K562 (cell line): ENCODE data around the gene FMN1. TPM values are rescaled to one million over a fixed set of nuclear protein-coding genes. Genes with fewer than 3 reads are reported as not detected.

Experiments used
- ARID1B ChIP-seq: fragments of 450-650 bp; IDR thresholded peaks from 2 replicates; pipeline ENCODE4 v1.6.1; 2016; ENCODE audit warnings: antibody characterized with exemption, mild to moderate bottlenecking, inconsistent platforms
- BRF1 ChIP-seq: IDR thresholded peaks from 3 replicates; pipeline ENCODE4 v1.6.1; 2011; ENCODE audit warnings: borderline replicate concordance, mild to moderate bottlenecking; ENCODE audit not compliant: insufficient read length; ENCODE audit errors: extremely low read depth
- FOXK2 ChIP-seq, 2 experiments: fragments of 450-650 bp; IDR thresholded peaks in 1 of 2; conservative IDR thresholded peaks in 1 of 2; 2 replicates each; pipeline ENCODE4 v1.6.1; 2016; ENCODE audit warnings: low read depth in 2 of 2, mild to moderate bottlenecking in 1 of 2
- GABPA ChIP-seq: fragments of 200-800 bp; sonication (Bioruptor generic); conservative IDR thresholded peaks from 2 replicates; pipeline ENCODE4 v1.6.1; 2016; ENCODE audit warnings: low read depth, missing genetic modification characterization, missing compliant biosample characterization
- HDAC6 ChIP-seq: IDR thresholded peaks from 2 replicates; pipeline ENCODE4 v1.6.1; 2012; ENCODE audit warnings: low read depth, mild to moderate bottlenecking, control low read depth, inconsistent platforms, low read length, moderate library complexity
- HNRNPUL1 ChIP-seq: fragments of 200-400 bp; formaldehyde crosslinking; IDR thresholded peaks from 2 replicates; pipeline ENCODE4 v1.6.1; 2017; ENCODE audit warnings: low read length
- JUN ChIP-seq, 2 experiments: sonication (generic) in 1 of 2; formaldehyde crosslinking in 1 of 2; IDR thresholded peaks; 2 replicates each; pipeline versions ENCODE4 v1.6.1 to v1.8.0; 2012 to 2022; ENCODE audit warnings: borderline replicate concordance in 2 of 2, mild to moderate bottlenecking in 2 of 2, improper control_type of control experiment in 1 of 2, low read depth in 1 of 2, low read length in 1 of 2, missing genetic modification reagents in 1 of 2
- MCM5 ChIP-seq: fragments of 450-650 bp; IDR thresholded peaks from 2 replicates; pipeline ENCODE4 v1.6.1; 2016; ENCODE audit warnings: low read depth
- MITF ChIP-seq: IDR thresholded peaks from 2 replicates; pipeline ENCODE4 v1.6.1; 2014; ENCODE audit warnings: antibody characterized with exemption
- PBX2 ChIP-seq, 2 experiments: IDR thresholded peaks in 1 of 2; conservative IDR thresholded peaks in 1 of 2; 2 replicates each; pipeline ENCODE4 v1.6.1; 2016; ENCODE audit warnings: low read depth in 2 of 2, mild to moderate bottlenecking in 1 of 2, missing compliant biosample characterization in 1 of 2, missing genetic modification characterization in 1 of 2, moderate library complexity in 1 of 2
- POLR3G ChIP-seq: IDR thresholded peaks from 2 replicates; pipeline ENCODE4 v1.6.1; 2011; ENCODE audit not compliant: insufficient read length, insufficient replicate concordance; ENCODE audit errors: extremely low read depth
- TCFL5 ChIP-seq: fragments of 250-450 bp; sonication (Bioruptor Pico); conservative IDR thresholded peaks from 2 replicates; pipeline ENCODE4 v1.6.1; 2021; ENCODE audit warnings: mild to moderate bottlenecking, moderate library complexity, matching md5 sums
- YY1 ChIP-seq, 3 experiments: IDR thresholded peaks; 2 replicates each; pipeline ENCODE4 v1.6.1; 2011; ENCODE audit warnings: low read length in 2 of 3, mild to moderate bottlenecking in 2 of 3, moderate library complexity in 2 of 3, borderline replicate concordance in 1 of 3, control low read depth in 1 of 3, low read depth in 1 of 3; ENCODE audit not compliant: insufficient read depth in 3 of 3, insufficient replicate concordance in 2 of 3, control insufficient read depth in 1 of 3, insufficient read length in 1 of 3; ENCODE audit errors: extremely low read depth in 1 of 3
- polyA plus RNA-seq, 8 experiments: library from polyadenylated mRNA; depleted of rRNA in 4 of 8; stranded (reverse) in 5 of 8; unstranded in 3 of 8; fragments of >200 nt; fragmentation: Nextera tagmentation in 2 of 8; fragmentation: Illumina TruSeq in 1 of 8; extraction: Ambion mirVana in 2 of 8; extraction: Trizol in 1 of 8; gene quantifications; 2 replicates each; pipeline versions ENCODE4 v1.2.1 to v1.2.3, GENCODE V29; 2011 to 2014; ENCODE audit warnings: inconsistent platforms in 1 of 8, missing spikeins in 1 of 8
- total RNA-seq, 7 experiments: library from RNA; depleted of rRNA in 6 of 7; stranded (reverse); fragments of >200 nt in 6 of 7; fragmentation: Illumina TruSeq in 2 of 7; extraction: Trizol in 2 of 7; gene quantifications; 2 replicates each; pipeline versions ENCODE4 v1.2.1 to v1.2.3, GENCODE V29; 2011 to 2021; ENCODE audit warnings: low replicate concordance in 1 of 7
- TF ChIP-seq, protein P1 (sequence below): fragments of 250-450 bp; sonication (Bioruptor Pico); IDR thresholded peaks from 2 replicates; pipeline ENCODE4 v1.4.0; 2020
- TF ChIP-seq, protein P2 (sequence below), 2 experiments: fragments of 450-650 bp; IDR thresholded peaks; 2 replicates each; pipeline ENCODE4 v1.6.1; 2016
- TF ChIP-seq, protein P3 (sequence below): fragments of 250-450 bp; sonication (Bioruptor Pico); IDR thresholded peaks from 2 replicates; pipeline ENCODE4 v1.8.0; 2022; ENCODE audit warnings: moderate library complexity, mild to moderate bottlenecking, inconsistent platforms

FMN1 gene
- total and polyA plus RNA-seq, 9 of the 15 experiments (the other 6 are each of a cell fraction or from before 2014, with no cell fraction given) = 0.03 to 0.07 (median 0.04) TPM; not detected in 6

DNA sequence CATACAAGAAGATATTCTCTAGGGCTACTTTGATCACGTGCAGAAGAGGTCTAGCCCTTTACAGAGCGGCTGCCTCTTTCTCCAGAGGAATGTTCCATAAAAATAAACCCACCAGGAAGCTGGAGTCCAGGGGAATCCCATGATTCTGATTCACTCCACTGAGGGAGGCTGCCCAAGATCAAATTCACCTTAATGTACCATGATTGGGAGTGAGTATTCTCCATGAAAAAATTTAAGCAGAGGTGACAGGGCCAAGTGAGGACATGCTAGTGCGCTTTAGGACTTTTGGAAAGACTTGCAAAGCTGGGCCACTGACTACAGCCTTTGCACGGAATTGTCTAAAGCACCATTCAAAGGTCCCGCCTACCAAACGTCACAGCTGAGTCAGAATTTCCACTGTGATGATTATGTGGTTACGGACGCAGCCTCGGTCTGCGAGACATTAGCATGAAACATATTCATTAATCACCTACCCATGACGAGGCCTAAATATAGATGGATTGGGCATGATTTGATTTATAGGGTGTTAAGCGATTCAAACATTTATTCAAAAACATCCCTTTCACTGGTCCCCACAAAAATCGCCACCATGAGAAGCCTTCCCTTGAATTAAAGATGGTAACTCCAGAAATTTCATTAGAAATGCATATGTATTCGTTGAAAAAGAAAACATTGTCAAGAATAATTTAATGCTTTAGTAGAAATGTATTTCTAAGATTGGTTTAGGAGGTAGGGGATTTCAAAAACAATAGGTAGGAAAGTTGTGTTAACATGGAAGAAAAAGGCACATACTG, 324.1 kb downstream of the FMN1 start (continued):
- TF ChIP-seq YY1 (IDR thresholded peaks at IDR 0.05; ENCODE audit: borderline replicate concordance in 1 of 3, control insufficient read depth in 1 of 3, extremely low read depth in 1 of 3, insufficient read depth in 3 of 3, insufficient read length in 1 of 3, insufficient replicate concordance in 2 of 3, low read depth in 1 of 3, low read length in 2 of 3) = no peak
- peak; percentile 39; the same call in 1 of the 2 replicates for TF ChIP-seq ARID1B
- no peak for TF ChIP-seq BRF1
- TF ChIP-seq HNRNPUL1 = no peak
- TF ChIP-seq MCM5 = no peak
- TF ChIP-seq, protein P1, sequence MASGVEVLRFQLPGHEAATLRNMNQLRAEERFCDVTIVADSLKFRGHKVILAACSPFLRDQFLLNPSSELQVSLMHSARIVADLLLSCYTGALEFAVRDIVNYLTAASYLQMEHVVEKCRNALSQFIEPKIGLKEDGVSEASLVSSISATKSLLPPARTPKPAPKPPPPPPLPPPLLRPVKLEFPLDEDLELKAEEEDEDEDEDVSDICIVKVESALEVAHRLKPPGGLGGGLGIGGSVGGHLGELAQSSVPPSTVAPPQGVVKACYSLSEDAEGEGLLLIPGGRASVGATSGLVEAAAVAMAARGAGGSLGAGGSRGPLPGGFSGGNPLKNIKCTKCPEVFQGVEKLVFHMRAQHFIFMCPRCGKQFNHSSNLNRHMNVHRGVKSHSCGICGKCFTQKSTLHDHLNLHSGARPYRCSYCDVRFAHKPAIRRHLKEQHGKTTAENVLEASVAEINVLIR (CRISPR knock-in tag) = peak; percentile 63
- no peak for TF ChIP-seq PBX2 (CRISPR knock-in tag; IDR thresholded peaks at IDR 0.05; ENCODE audit: low read depth)
- TF ChIP-seq PBX2 (tag; conservative IDR thresholded peaks at IDR 0.05; ENCODE audit: low read depth) = peak; percentile 91
- TF ChIP-seq JUN (IDR thresholded peaks at IDR 0.05; ENCODE audit: borderline replicate concordance, low read depth, low read length) = peak; percentile 91
- TF ChIP-seq JUN (CRISPR knock-in tag; IDR thresholded peaks at IDR 0.05; ENCODE audit: borderline replicate concordance) = no peak
- TF ChIP-seq HDAC6 = no peak
- TF ChIP-seq GABPA (tag) = no peak
- TF ChIP-seq, protein P2, sequence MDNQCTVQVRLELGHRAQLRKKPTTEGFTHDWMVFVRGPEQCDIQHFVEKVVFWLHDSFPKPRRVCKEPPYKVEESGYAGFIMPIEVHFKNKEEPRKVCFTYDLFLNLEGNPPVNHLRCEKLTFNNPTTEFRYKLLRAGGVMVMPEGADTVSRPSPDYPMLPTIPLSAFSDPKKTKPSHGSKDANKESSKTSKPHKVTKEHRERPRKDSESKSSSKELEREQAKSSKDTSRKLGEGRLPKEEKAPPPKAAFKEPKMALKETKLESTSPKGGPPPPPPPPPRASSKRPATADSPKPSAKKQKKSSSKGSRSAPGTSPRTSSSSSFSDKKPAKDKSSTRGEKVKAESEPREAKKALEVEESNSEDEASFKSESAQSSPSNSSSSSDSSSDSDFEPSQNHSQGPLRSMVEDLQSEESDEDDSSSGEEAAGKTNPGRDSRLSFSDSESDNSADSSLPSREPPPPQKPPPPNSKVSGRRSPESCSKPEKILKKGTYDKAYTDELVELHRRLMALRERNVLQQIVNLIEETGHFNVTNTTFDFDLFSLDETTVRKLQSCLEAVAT (IDR thresholded peaks at IDR 0.05) = no peak
- TF ChIP-seq FOXK2 (conservative IDR thresholded peaks at IDR 0.05 in 1 of 2, IDR thresholded peaks at IDR 0.05 in 1 of 2; ENCODE audit: low read depth in 2 of 2) = no peak
- TF ChIP-seq POLR3G = no peak
- TF ChIP-seq, protein P3, sequence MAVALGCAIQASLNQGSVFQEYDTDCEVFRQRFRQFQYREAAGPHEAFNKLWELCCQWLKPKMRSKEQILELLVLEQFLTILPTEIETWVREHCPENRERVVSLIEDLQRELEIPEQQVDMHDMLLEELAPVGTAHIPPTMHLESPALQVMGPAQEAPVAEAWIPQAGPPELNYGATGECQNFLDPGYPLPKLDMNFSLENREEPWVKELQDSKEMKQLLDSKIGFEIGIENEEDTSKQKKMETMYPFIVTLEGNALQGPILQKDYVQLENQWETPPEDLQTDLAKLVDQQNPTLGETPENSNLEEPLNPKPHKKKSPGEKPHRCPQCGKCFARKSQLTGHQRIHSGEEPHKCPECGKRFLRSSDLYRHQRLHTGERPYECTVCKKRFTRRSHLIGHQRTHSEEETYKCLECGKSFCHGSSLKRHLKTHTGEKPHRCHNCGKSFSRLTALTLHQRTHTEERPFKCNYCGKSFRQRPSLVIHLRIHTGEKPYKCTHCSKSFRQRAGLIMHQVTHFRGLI = no peak
- no peak for TF ChIP-seq TCFL5 (CRISPR knock-in tag)
- TF ChIP-seq MITF = no peak
